Hepatocyte (in vitro differentiated cells): ENCODE results near the gene SIRT7. TPM values are rescaled to one million over a fixed set of nuclear protein-coding genes. Genes with fewer than 3 reads are reported as not detected.
A peak's percentile ranks its signal among the peaks of the same experiment; 100 is the strongest.

ENCODE experiments used
- DNase-seq: peaks from one replicate; pipeline ENCODE4 v3.0.0-alpha.2; 2016; ENCODE audit warnings: low spot score
- H2AFZ ChIP-seq: fragments of 200-600 bp; sonication (generic); 2 replicates; pipeline ENCODE4 v1.6.0; 2016; ENCODE audit warnings: antibody characterized with exemption, mild to moderate bottlenecking
- H3K27ac ChIP-seq: fragments of 200-600 bp; sonication (generic); 2 replicates; pipeline ENCODE4 v1.5.1; 2016; ENCODE audit warnings: mild to moderate bottlenecking
- H3K27me3 ChIP-seq: fragments of 200-600 bp; sonication (generic); 2 replicates; pipeline ENCODE4 v1.6.1; 2016
- H3K36me3 ChIP-seq: fragments of 200-600 bp; sonication (generic); replicated peaks from 2 replicates; pipeline ENCODE4 v1.5.1; 2016; ENCODE audit warnings: low read depth; ENCODE audit not compliant: insufficient read depth
- H3K4me1 ChIP-seq: fragments of 200-600 bp; sonication (generic); 2 replicates; pipeline ENCODE4 v1.5.1; 2016; ENCODE audit warnings: mild to moderate bottlenecking, moderate library complexity; ENCODE audit not compliant: insufficient read depth
- H3K4me2 ChIP-seq: fragments of 200-600 bp; sonication (generic); 2 replicates; pipeline ENCODE4 v1.6.0; 2016
- H3K4me3 ChIP-seq: fragments of 200-600 bp; sonication (generic); 2 replicates; pipeline ENCODE4 v1.5.1; 2016; ENCODE audit warnings: mild to moderate bottlenecking
- H3K79me2 ChIP-seq: fragments of 200-600 bp; sonication (generic); 2 replicates; pipeline ENCODE4 v1.6.0; 2017; ENCODE audit warnings: mild to moderate bottlenecking
- H3K9me2 ChIP-seq: fragments of 200-600 bp; sonication (generic); replicated peaks from 2 replicates; pipeline ENCODE4 v1.6.0; 2017; ENCODE audit warnings: mild to moderate bottlenecking; ENCODE audit not compliant: insufficient read depth
- H3K9me3 ChIP-seq: fragments of 200-600 bp; sonication (generic); 2 replicates; pipeline ENCODE4 v1.5.1; 2016; ENCODE audit warnings: low read depth, mild to moderate bottlenecking
- H4K20me1 ChIP-seq: fragments of 200-600 bp; sonication (generic); 2 replicates; pipeline ENCODE4 v1.6.0; 2016; ENCODE audit warnings: mild to moderate bottlenecking; ENCODE audit not compliant: insufficient read depth, poor library complexity, severe bottlenecking
- CTCF ChIP-seq: fragments of 200-600 bp; sonication (generic); IDR thresholded peaks from 2 replicates; pipeline ENCODE4 v1.5.1; 2016; ENCODE audit warnings: antibody characterized with exemption, mild to moderate bottlenecking; ENCODE audit not compliant: poor library complexity
- EZH2 ChIP-seq: fragments of 200-600 bp; sonication (generic); IDR thresholded peaks from 2 replicates; pipeline ENCODE4 v1.6.1; 2016; ENCODE audit warnings: antibody characterized with exemption, mild to moderate bottlenecking, borderline replicate concordance
- EZH2phosphoT487 ChIP-seq: fragments of 200-600 bp; sonication (generic); IDR thresholded peaks from one replicate; pipeline ENCODE4 v1.6.1; 2018; ENCODE audit warnings: antibody characterized with exemption, mild to moderate bottlenecking, low read depth, moderate library complexity; ENCODE audit not compliant: unreplicated experiment, severe bottlenecking
- WGBS: methylation state at CpG from one replicate; pipeline ENCODE4 v1.1.6; 2016; ENCODE audit warnings: low lambda C conversion rate; ENCODE audit errors: missing lambda C conversion rate; 5-methylcytosine and 5-hydroxymethylcytosine counted together
- polyA plus RNA-seq: library from polyadenylated mRNA; unstranded; fragments of >200 nt; fragmentation: Nextera tagmentation; extraction: Ambion mirVana; gene quantifications from 2 replicates; pipeline ENCODE4 v1.2.1, GENCODE V29; 2016
- total RNA-seq: library from RNA; depleted of rRNA; stranded (reverse); fragments of >200 nt; gene quantifications from 2 replicates; pipeline ENCODE4 v1.2.3, GENCODE V29; 2014

SIRT7 gene
- total and polyA plus RNA-seq, 2 experiments from 2014 or later: 16.5 to 35.2 TPM

GRCh38 chr17:81930142-81931125, 12.5 kb upstream of the SIRT7 start:
- 84% methylated on average over 20 of the region's 20 CpGs for WGBS
- Histone ChIP-seq H2AFZ (no peak overlapping the region), H3K9me3 (no peaks in the 10 kb centered on the region), H3K4me3 (no peak overlapping the region), H3K79me2 (peaks cover 13% of the 10 kb centered on the region), H3K9me2 (no peaks in the 10 kb centered on the region), H4K20me1 (peaks cover 9% of the 10 kb centered on the region), H3K4me1 (peaks cover 20% of the 10 kb centered on the region), H3K4me2 (no peak overlapping the region), H3K27ac (no peak overlapping the region), H3K36me3 (no peaks in the 10 kb centered on the region), H3K27me3 (no peaks in the 10 kb centered on the region)
- TF ChIP-seq EZH2 (no peak), CTCF (no peak), EZH2phosphoT487 (no peak)
- DNase-seq: no peak

GRCh38 chr17:81929253-81930141, 11.5 kb upstream of the SIRT7 start:
- Histone ChIP-seq H3K27me3 (no peaks in the 10 kb centered on the region), H3K27ac (no peak overlapping the region), H3K9me3 (no peaks in the 10 kb centered on the region), H3K79me2 (peaks cover 22% of the 10 kb centered on the region), H4K20me1 (peaks cover 18% of the 10 kb centered on the region), H3K36me3 (no peaks in the 10 kb centered on the region), H3K9me2 (no peaks in the 10 kb centered on the region), H3K4me1 (peaks cover 30% of the 10 kb centered on the region), H2AFZ (no peak overlapping the region), H3K4me3 (no peak overlapping the region), H3K4me2 (peak overlapping the region; percentile 98)
- no peak for DNase-seq
- 90% methylated on average over 25 of the region's 31 CpGs for WGBS
- TF ChIP-seq EZH2phosphoT487: no peak
- TF ChIP-seq CTCF: no peak
- no peak for TF ChIP-seq EZH2

GRCh38 chr17:81928544-81929252, 10.7 kb upstream of the SIRT7 start:
- Histone ChIP-seq H4K20me1 (peaks cover 26% of the 10 kb centered on the region), H3K9me2 (no peaks in the 10 kb centered on the region), H3K27me3 (no peaks in the 10 kb centered on the region), H3K9me3 (no peaks in the 10 kb centered on the region), H2AFZ (peak overlapping the region; percentile 60), H3K4me2 (peak overlapping the region; percentile 98), H3K79me2 (peaks cover 30% of the 10 kb centered on the region), H3K4me3 (peak overlapping the region; percentile 24), H3K4me1 (peaks cover 38% of the 10 kb centered on the region), H3K36me3 (no peaks in the 10 kb centered on the region), H3K27ac (peak overlapping the region; percentile 68)
- WGBS: 27% methylated on average over 41 of the region's 44 CpGs
- DNase-seq: peak; percentile 46
- TF ChIP-seq CTCF (no peak), EZH2phosphoT487 (no peak), EZH2 (no peak)
